HK-2 (cell line): ENCODE data around the gene L1TD1.
"Not testable (repeated sequence)": the region's sequence is repeated elsewhere in the genome, so short reads cannot be mapped to it uniquely, and the experiment has no call there.

Experiments
- DNase-seq: peaks from one replicate; pipeline ENCODE4 v3.0.0-alpha.2; 2018; ENCODE audit not compliant: unreplicated experiment

L1TD1 gene

DNA sequence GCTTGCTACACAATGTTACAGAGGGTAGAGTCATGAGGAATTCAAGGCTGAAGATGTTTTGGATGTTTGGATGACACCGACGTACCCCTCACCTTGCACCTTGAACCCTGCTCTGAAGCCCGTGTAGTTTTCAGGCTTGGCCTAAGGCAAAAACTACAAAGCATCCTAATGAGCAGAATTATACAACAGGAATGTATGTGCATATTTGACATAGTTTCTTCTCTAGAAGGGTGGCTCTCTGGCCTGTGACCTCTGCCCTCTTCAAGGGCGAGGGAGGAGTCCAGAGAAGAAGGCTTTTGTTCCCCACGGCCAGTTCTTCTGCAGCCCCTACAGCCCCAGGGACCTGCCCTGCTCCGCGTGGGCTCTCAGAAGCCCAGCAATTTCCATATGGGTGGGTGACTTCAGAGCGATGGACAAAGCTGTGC lies 43.3 kb downstream of the L1TD1 start:
- DNase-seq = no peak

- no peak for DNase-seq
Measured at GRCh38 chr1:62238507-62238906, 43.9 kb downstream of the L1TD1 start.

DNA sequence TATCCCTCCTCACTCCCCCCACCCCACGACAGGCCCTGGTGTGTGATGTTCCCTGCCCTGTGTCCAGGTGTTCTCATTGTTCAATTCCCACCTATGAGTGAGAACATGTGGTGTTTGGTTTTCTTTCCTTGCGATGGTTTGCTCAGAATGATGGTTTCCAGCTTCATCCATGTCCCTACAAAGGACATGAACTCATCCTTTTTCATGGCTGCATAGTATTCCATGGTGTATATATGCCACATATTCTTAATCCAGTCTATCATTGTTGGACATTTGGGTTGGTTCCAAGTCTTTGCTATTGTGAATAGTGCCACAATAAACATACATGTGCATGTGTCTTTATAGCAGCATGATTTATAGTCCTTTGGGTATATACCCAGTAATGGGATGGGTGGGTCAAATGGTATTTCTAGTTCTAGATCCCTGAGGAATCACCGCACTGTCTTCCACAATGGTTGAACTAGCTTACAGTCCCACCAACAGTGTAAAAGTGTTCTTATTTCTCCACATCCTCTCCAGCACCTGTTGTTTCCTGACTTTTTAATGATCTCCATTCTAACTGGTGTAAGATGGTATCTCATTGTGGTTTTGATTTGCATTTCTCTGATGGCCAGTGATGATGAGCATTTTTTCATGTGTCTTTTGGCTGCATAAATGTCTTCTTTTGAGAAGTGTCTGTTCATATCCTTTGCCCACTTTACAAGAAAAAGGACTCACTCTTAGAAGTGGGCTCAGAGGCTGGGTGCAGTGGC lies 45.2 kb downstream of the L1TD1 start:
- DNase-seq = not testable (repeated sequence)

GRCh38 chr1:62240651-62241370 lies 46.2 kb downstream of the L1TD1 start:
- no peak for DNase-seq

GRCh38 chr1:62241371-62242131 lies 46.9 kb downstream of the L1TD1 start:
- no peak for DNase-seq

DNA sequence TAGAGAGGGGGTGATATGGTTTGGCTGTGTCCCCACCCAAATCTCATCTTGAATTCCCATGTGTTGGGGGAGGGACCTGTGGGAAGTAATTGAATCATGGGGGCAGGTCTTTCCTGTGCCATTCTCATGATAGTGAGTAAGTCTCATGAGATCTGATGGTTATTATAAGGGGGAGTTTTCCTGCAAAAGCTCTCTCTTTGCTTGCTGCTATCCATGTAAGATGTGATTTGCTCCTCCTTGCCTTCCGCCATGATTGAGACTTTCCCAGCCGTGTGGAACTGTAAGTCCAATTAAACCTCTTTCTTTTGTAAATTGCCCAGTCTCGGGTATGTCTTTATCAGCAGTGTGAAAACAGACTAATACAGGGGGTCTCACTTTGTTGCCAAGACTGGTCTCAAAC lies 49.7 kb downstream of the L1TD1 start:
- not testable (repeated sequence) for DNase-seq

DNA sequence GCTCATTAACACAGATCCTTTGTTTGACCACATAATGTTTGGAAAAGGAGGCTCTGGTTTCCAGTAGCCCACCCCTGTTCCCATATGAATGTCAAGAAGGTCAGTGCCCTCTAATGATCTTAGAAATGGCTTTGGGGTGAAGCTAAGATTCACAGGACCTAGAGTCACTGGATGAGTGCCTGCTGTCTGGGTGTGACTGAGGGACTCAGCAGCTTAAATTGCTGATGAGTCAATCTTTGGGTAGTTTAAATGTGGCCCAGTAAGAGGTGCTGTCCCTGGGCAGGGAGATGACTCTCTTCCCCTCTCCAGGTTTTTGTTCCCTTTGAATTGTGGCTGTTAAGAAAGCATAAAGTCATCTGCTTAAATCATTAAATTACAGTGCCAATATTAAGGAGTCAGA lies 50.6 kb downstream of the L1TD1 start:
- DNase-seq = no peak

GRCh38 chr1:62247391-62248168 lies 52.9 kb downstream of the L1TD1 start:
- DNase-seq = no peak

- DNase-seq = no peak
Measured at GRCh38 chr1:62250126-62250726, 55.6 kb downstream of the L1TD1 start.

GRCh38 chr1:62259551-62259950 lies 64.9 kb downstream of the L1TD1 start:
- DNase-seq = no peak

- no peak for DNase-seq
Measured at GRCh38 chr1:62260688-62261087, 66.0 kb downstream of the L1TD1 start.
